Smooth muscle cell (in vitro differentiated cells): ENCODE results near the gene REEP1. TPM values are rescaled to one million over a fixed set of nuclear protein-coding genes. Genes with fewer than 3 reads are reported as not detected.

Experiments used
- DNase-seq: peaks from one replicate; lab custom pipeline; 2025; ENCODE audit not compliant: unreplicated experiment; lab: John Stamatoyannopoulos, UW
- H2AFZ ChIP-seq: fragments of 200-600 bp; sonication (generic); 2 replicates; pipeline ENCODE4 v1.6.0; 2016; ENCODE audit warnings: antibody characterized with exemption, low read depth, mild to moderate bottlenecking
- H3F3A ChIP-seq: fragments of 200-600 bp; sonication (generic); 2 replicates; pipeline ENCODE4 v1.6.0; 2017; ENCODE audit warnings: antibody characterized with exemption, low read depth
- H3K27ac ChIP-seq: fragments of 200-600 bp; sonication (generic); 2 replicates; pipeline ENCODE4 v1.5.1; 2016; ENCODE audit warnings: low read depth, mild to moderate bottlenecking
- H3K27me3 ChIP-seq: fragments of 200-600 bp; sonication (generic); 2 replicates; pipeline ENCODE4 v1.6.1; 2016; ENCODE audit warnings: low read depth, mild to moderate bottlenecking
- H3K36me3 ChIP-seq: fragments of 200-600 bp; sonication (generic); 2 replicates; pipeline ENCODE4 v1.5.1; 2016; ENCODE audit warnings: low read depth
- H3K4me1 ChIP-seq: fragments of 200-600 bp; sonication (generic); 2 replicates; pipeline ENCODE4 v1.5.1; 2016; ENCODE audit warnings: low read depth
- H3K4me2 ChIP-seq: fragments of 200-600 bp; sonication (generic); 2 replicates; pipeline ENCODE4 v1.6.0; 2016; ENCODE audit warnings: mild to moderate bottlenecking
- H3K4me3 ChIP-seq: fragments of 200-600 bp; sonication (generic); 2 replicates; pipeline ENCODE4 v1.5.1; 2016; ENCODE audit warnings: mild to moderate bottlenecking
- H3K79me2 ChIP-seq: fragments of 200-600 bp; sonication (generic); 2 replicates; pipeline ENCODE4 v1.6.0; 2016; ENCODE audit warnings: low read depth, mild to moderate bottlenecking
- H3K9ac ChIP-seq: fragments of 200-600 bp; sonication (generic); 2 replicates; pipeline ENCODE4 v1.6.0; 2016; ENCODE audit warnings: low read depth
- H3K9me3 ChIP-seq: fragments of 200-600 bp; sonication (generic); replicated peaks from 2 replicates; pipeline ENCODE4 v1.5.1; 2016; ENCODE audit warnings: low read depth
- H4K20me1 ChIP-seq: fragments of 200-600 bp; sonication (generic); 2 replicates; pipeline ENCODE4 v1.6.0; 2016; ENCODE audit warnings: low read depth
- CTCF ChIP-seq: fragments of 200-600 bp; sonication (generic); IDR thresholded peaks from 2 replicates; pipeline ENCODE4 v1.5.1; 2017; ENCODE audit warnings: borderline replicate concordance, mild to moderate bottlenecking, antibody characterized with exemption; ENCODE audit not compliant: insufficient read depth, poor library complexity, severe bottlenecking
- WGBS: methylation state at CpG from one replicate; pipeline ENCODE4 v1.1.7; 2016; ENCODE audit warnings: low lambda C conversion rate; 5-methylcytosine and 5-hydroxymethylcytosine counted together
- polyA plus RNA-seq: library from polyadenylated mRNA; unstranded; fragments of >200 nt; fragmentation: Nextera tagmentation; extraction: Ambion mirVana; gene quantifications from 2 replicates; pipeline ENCODE4 v1.2.1, GENCODE V29; 2016
- total RNA-seq: library from RNA; depleted of rRNA; stranded (reverse); fragments of >200 nt; gene quantifications from 2 replicates; pipeline ENCODE4 v1.2.3, GENCODE V29; 2014

REEP1 gene
- total and polyA plus RNA-seq, 2 experiments from 2014 or later = not detected

- Histone ChIP-seq H3K4me2 (no peak overlapping the region), H2AFZ (no peak overlapping the region), H3K27me3 (peaks cover 4% of the 10 kb centered on the region), H3K36me3 (no peaks in the 10 kb centered on the region), H3K9me3 (no peaks in the 10 kb centered on the region), H3K9ac (no peak overlapping the region), H3F3A (no peaks in the 10 kb centered on the region), H3K79me2 (no peaks in the 10 kb centered on the region), H3K27ac (no peak overlapping the region), H3K4me1 (no peaks in the 10 kb centered on the region), H4K20me1 (no peaks in the 10 kb centered on the region), H3K4me3 (no peak overlapping the region)
- no peak for TF ChIP-seq CTCF
- 89% methylated on average over 5 of the region's 5 CpGs for WGBS
- no peak for DNase-seq
Measured at GRCh38 chr2:86243950-86244733, 93.3 kb downstream of the REEP1 start.

- no peak overlapping the region for H3K4me3 ChIP-seq
- H3K4me2 ChIP-seq = no peak overlapping the region
- no peaks in the 10 kb centered on the region for H3F3A ChIP-seq
- 95% methylated on average over 6 of the region's 6 CpGs for WGBS
- peaks cover 4% of the 10 kb centered on the region for H3K27me3 ChIP-seq
- no peaks in the 10 kb centered on the region for H3K4me1 ChIP-seq
- H3K9ac ChIP-seq = no peak overlapping the region
- H3K79me2 ChIP-seq = no peaks in the 10 kb centered on the region
- no peak for TF ChIP-seq CTCF
- H3K9me3 ChIP-seq = no peaks in the 10 kb centered on the region
- no peak for DNase-seq
- H4K20me1 ChIP-seq = no peaks in the 10 kb centered on the region
- H3K36me3 ChIP-seq = no peaks in the 10 kb centered on the region
- H3K27ac ChIP-seq = no peak overlapping the region
- no peak overlapping the region for H2AFZ ChIP-seq
Measured at GRCh38 chr2:86243272-86243671, 94.2 kb downstream of the REEP1 start.

GRCh38 chr2:86241611-86242010 is 95.8 kb downstream of the REEP1 start:
- no peaks in the 10 kb centered on the region for H4K20me1 ChIP-seq
- 89% methylated on average over 6 of the region's 6 CpGs for WGBS
- no peak for TF ChIP-seq CTCF
- H3F3A ChIP-seq = no peaks in the 10 kb centered on the region
- H3K36me3 ChIP-seq = no peaks in the 10 kb centered on the region
- H2AFZ ChIP-seq = no peak overlapping the region
- H3K4me1 ChIP-seq = no peaks in the 10 kb centered on the region
- no peaks in the 10 kb centered on the region for H3K79me2 ChIP-seq
- no peak for DNase-seq
- H3K27me3 ChIP-seq = peaks cover 4% of the 10 kb centered on the region
- no peak overlapping the region for H3K4me3 ChIP-seq
- no peak overlapping the region for H3K27ac ChIP-seq
- no peaks in the 10 kb centered on the region for H3K9me3 ChIP-seq
- H3K9ac ChIP-seq = no peak overlapping the region
- no peak overlapping the region for H3K4me2 ChIP-seq

DNA sequence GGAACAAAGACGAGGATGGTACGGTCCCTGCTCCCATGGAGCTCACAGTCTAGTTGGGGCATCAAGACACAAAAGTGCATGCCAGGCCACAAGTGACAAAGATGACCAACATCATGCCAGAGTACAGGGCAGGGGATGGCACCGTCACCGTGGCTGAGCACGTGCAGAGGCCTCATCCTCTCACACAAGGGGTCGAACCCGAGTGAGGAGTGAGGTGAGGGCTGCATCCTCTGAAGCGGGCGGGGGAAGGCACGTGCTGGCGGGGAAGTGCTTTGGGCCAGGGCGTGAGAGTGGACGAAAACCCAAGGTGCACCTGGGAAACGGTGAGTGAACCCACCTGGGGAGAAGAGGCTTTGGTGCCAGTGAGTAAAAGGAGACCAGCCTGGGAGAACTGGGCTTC is 97.2 kb downstream of the REEP1 start:
- peaks cover 4% of the 10 kb centered on the region for H3K27me3 ChIP-seq
- H3K9ac ChIP-seq = no peak overlapping the region
- H3K4me3 ChIP-seq = no peak overlapping the region
- no peaks in the 10 kb centered on the region for H3K9me3 ChIP-seq
- TF ChIP-seq CTCF = no peak
- no peaks in the 10 kb centered on the region for H3K4me1 ChIP-seq
- no peaks in the 10 kb centered on the region for H4K20me1 ChIP-seq
- no peaks in the 10 kb centered on the region for H3K79me2 ChIP-seq
- H3K36me3 ChIP-seq = no peaks in the 10 kb centered on the region
- 93% methylated on average over 14 of the region's 14 CpGs for WGBS
- no peak overlapping the region for H3K27ac ChIP-seq
- no peaks in the 10 kb centered on the region for H3F3A ChIP-seq
- H2AFZ ChIP-seq = no peak overlapping the region
- no peak overlapping the region for H3K4me2 ChIP-seq
- no peak for DNase-seq
